HG02943 (cell line): Measurements from ENCODE around the gene LGALS1.
A peak's percentile ranks its signal among the peaks of the same experiment; 100 is the strongest.
"Not testable (repeated sequence)": the region's sequence is repeated elsewhere in the genome, so short reads cannot be mapped to it uniquely, and the experiment has no call there.

Experiments
- ATAC-seq: cut with Tn5 transposase; IDR thresholded peaks from one replicate; pipeline ENCODE4 v1.9.1; 2021; ENCODE audit warnings: mild to moderate bottlenecking, low read depth, moderate library complexity; ENCODE audit not compliant: unreplicated experiment

Gene LGALS1

GRCh38 chr22:37639070-37639760, 36.2 kb upstream of the LGALS1 start, which contains the start of gene SH3BP1:
Gene SH3BP1, plus strand, starts transcription at chr22:37639669. Its CDS starts 119 bp downstream, at chr22:37639788.
- no peak for ATAC-seq

GRCh38 chr22:37639771-37640590, 35.5 kb upstream of the LGALS1 start:
- no peak for ATAC-seq

DNA sequence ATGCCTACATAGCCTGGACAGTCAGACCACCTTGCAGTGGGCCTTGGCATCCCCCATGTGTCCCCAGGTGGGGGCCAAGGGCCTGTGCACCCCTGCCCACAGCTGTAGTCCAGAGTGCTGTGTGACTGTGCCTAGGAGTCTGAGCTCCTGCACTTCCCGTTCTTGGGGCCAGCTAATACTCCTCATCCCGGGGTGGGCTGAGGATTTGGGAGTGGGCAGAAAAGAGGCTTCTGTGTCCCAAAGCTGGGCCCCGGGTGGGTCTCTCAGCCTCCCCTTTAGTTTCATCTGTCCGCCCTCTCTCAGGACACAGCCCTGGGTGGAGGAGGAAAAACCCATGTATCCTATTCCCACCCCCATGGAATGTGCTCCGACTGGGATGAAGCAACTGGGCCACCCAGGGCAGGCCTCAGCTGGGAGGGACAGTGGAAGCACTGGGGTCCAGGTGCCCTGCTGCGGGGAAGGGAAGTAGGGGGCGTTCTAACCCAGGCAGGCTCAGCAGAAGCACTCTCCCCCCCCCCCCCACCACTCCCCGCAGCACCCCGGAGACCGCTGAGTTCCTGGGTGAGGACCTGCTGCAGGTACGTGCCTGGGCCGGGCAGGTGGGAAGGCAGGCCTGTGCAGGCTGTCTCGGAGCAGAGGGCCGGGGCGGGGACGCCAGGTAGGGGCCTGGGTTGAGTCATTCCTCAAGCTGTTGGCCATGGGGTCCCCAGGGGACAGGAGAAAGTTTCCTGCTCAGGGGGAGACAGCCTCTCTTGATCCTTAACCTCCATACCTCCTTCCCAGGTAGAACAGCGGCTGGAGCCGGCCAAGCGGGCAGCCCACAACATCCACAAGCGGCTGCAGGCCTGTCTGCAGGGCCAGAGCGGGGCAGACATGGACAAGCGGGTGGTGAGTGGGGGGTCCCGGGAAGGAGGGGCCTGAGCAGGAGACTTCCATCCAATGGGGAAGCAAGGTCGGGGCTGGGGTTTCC, 34.6 kb upstream of the LGALS1 start:
- ATAC-seq: no peak

GRCh38 chr22:37641561-37641949, 33.9 kb upstream of the LGALS1 start:
- ATAC-seq: no peak

DNA sequence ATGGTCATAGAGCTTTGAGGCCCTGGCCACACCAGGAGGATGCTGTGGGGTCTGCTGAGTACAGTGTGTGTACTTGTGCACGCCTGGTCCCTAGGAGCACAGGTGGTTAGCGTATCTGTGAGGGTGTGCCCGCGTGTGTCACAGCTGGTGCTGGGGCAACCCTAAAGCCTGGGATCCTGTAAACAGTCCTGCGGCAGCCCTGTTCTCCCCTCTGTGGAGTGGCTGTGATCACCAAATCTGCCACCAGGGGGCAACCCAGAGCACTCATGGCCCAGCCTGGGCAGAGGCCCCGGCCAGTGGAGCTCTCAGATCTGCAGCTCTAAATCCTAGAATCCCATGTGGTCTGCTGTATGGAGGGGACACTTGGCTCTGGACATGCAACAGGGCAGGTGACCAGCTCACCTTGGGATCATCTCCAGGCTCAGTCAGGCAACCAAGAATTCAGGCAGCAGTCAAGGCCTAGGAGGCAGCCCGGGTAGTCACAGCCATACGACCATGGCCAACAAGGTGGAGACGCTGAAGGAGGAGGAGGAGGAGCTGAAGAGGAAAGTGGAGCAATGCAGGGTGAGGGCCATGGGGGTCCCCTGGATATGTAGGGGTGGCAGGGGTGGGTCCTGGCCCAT, 32.1 kb upstream of the LGALS1 start:
- no peak for ATAC-seq

- ATAC-seq: no peak
Observed at GRCh38 chr22:37647317-37647716, 28.1 kb upstream of the LGALS1 start.

GRCh38 chr22:37647928-37648327, 27.5 kb upstream of the LGALS1 start:
- no peak for ATAC-seq

GRCh38 chr22:37650463-37651136, 24.8 kb upstream of the LGALS1 start:
- ATAC-seq: no peak

DNA sequence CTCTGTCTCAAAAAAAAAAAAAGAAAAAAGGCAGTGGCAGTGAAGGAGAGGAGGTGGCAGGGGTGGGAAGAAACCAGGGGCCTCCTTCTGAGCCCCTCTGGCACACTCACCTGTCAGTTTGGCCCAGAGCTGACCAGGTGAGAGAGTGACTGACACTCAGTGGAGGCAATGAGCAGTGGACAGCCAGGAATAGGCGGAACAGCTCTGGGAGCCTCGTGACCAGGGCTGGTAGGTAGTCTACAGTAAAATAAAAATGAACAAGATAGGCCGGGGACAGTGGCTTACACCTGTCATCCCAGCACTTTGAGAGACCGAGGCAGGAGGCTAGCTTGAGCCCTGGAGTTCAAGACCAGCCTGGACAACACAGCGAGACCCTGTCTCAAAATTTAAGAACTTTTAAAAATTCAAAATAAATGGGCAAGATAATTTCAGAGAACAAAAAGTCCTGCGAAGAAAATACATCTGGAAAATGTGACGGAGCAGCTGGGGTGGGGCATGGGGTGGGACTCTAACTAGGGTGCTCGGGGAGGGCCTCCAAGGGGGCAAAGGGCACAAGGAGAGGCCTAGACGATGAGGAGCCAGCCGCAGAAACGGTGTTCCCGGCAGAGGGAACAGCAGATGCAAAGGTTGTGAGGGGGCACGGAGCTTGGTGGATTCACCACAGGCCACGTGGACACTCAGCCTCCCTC, 20.7 kb upstream of the LGALS1 start:
- no peak for ATAC-seq

- no peak for ATAC-seq
Observed at GRCh38 chr22:37655252-37655563, 20.2 kb upstream of the LGALS1 start.

DNA sequence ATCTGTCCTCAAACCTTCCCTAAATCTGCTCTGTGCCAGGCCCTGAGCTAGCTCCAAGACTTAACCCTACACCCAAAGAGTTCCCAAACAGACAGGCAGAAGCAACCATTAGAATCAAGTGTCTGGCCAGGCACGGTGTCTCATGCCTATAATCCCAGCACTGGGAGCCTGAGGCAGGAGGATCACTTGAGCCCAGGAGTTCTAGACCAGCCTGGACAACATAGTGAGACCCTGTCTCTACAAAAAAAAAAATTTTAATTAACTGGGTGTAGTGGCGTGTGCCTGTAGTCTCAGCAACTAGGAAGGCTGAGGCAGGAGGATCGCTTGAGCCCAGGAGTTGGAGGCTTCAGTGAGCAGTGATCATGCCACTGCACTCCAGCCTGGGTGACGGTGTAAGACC, 18.9 kb upstream of the LGALS1 start:
- not testable (repeated sequence) for ATAC-seq

GRCh38 chr22:37657590-37658132, 17.8 kb upstream of the LGALS1 start:
- no peak for ATAC-seq

- peak; percentile 88 for ATAC-seq
Observed at GRCh38 chr22:37658133-37659065, 17.0 kb upstream of the LGALS1 start, which contains the start of gene PDXP. Gene PDXP, plus strand, starts transcription at chr22:37658723. Its CDS starts 60 bp downstream, at chr22:37658783.

DNA sequence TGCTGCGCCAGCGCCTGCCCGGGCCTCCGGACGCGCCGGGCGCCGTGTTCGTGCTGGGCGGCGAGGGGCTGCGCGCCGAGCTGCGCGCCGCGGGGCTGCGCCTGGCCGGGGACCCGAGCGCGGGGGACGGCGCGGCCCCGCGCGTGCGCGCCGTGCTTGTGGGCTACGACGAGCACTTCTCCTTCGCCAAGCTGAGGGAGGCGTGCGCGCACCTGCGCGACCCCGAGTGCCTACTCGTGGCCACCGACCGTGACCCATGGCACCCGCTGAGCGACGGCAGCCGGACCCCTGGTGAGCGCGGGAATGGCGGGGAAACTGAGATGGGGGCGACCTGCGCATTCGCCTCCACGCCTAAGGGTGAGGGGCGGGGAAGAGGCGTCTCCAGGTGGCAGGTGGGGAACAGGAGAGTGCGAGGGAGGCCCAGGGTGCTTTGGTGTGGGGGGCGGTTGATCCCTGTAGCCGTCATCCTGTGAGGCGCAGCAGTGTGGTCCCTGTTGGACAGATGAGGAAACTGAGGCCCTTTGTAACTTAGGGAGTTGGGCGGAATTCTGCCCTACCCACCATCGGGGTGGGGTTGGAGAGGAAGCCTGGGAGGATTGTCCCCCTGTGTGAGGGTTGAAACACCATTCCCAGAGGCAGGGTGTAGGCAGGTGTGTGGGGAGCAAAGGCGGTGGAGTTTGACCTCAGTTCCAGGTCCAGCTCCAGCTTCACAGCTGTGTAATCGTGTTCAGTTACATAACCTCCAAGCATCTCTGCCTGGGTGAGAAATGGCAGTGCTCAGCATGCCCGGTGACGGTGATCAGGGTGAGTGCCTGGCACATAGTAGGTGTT, 16.2 kb upstream of the LGALS1 start:
- peak; percentile 17 for ATAC-seq

GRCh38 chr22:37659897-37660708, 15.3 kb upstream of the LGALS1 start:
- ATAC-seq: no peak

DNA sequence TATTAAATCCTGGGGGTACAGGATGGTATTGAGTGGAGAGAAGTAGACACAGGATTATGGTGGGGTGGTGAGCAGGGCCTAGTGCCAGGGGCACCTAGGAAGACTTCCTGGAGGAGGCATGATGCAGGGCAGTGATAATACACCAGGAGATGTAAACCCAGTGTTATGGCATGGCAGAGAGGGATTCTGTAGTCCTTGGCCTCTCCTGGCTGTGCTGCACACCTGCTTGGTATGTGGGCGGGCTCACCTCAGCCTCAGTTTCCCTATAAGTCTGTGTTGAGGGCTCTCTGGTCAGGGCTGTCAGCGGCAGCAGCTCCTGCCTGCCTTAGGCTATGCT, 14.8 kb upstream of the LGALS1 start:
- no peak for ATAC-seq
